Measurements from ENCODE around the gene GJC1. TPM values are rescaled to one million over a fixed set of nuclear protein-coding genes. Genes with fewer than 3 reads are reported as not detected.

The GJC1 gene
- total and polyA plus RNA-seq, 2 of the 8 experiments (the other 6 are each of a cell fraction or from before 2014, with no cell fraction given) = 29.1 to 154 TPM

- TF ChIP-seq POLR2A (IDR thresholded peaks at IDR 0.05; ENCODE audit: control extremely low read depth in 1 of 2, low read depth in 2 of 2, low read length in 2 of 2) (peak; percentile 44 to 51), TBP (IDR thresholded peaks at IDR 0.05; ENCODE audit: low read depth, low read length) (peak; percentile 31; the same call in 1 of the 2 replicates), KDM4A (IDR thresholded peaks at IDR 0.05; ENCODE audit: low read depth, low read length, severe bottlenecking) (no peak), CHD2 (IDR thresholded peaks at IDR 0.05; ENCODE audit: low read length) (no peak)
Observed at GRCh38 chr17:44829523-44830358, at the start of gene GJC1 (continued).

All from H1 (cell line).